ENCODE data around the gene EEF1B2.

DNA sequence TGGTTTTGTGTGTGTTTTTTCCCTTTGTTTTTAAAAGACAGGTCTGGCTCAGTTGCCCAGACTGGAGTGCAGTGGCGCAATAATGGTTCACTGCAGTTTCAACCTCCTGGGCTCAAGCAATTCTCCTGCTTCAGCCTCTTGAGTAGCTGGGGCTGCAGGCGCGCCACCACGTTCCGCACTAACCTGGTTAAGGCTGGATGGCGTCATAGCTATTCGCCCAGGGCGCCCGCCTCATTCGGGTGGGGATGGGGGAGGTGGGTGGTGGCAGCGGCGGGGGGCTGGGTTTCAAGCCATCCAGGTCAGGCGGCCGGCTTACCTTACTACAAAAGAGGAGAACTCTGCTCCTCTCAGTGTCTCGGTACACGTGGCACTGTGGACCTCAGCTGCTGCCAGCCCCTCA is 42.8 kb downstream of the EEF1B2 start:
- TF ChIP-seq, protein P1, sequence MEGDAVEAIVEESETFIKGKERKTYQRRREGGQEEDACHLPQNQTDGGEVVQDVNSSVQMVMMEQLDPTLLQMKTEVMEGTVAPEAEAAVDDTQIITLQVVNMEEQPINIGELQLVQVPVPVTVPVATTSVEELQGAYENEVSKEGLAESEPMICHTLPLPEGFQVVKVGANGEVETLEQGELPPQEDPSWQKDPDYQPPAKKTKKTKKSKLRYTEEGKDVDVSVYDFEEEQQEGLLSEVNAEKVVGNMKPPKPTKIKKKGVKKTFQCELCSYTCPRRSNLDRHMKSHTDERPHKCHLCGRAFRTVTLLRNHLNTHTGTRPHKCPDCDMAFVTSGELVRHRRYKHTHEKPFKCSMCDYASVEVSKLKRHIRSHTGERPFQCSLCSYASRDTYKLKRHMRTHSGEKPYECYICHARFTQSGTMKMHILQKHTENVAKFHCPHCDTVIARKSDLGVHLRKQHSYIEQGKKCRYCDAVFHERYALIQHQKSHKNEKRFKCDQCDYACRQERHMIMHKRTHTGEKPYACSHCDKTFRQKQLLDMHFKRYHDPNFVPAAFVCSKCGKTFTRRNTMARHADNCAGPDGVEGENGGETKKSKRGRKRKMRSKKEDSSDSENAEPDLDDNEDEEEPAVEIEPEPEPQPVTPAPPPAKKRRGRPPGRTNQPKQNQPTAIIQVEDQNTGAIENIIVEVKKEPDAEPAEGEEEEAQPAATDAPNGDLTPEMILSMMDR (IDR thresholded peaks at IDR 0.05), result no peak
- TF ChIP-seq POLR2A (IDR thresholded peaks at IDR 0.05), result no peak

All from right lobe of liver (tissue), 4 donors.